B cell (primary cell): ENCODE results near the gene SECTM1. TPM values are rescaled to one million over a fixed set of nuclear protein-coding genes. Genes with fewer than 3 reads are reported as not detected.
A peak's percentile ranks its signal among the peaks of the same experiment; 100 is the strongest.

Experiments used
- ATAC-seq: fragments of 200-7000 bp; cut with Tn5 transposase; one replicate; pipeline ENCODE4 v1.10.0; 2021; ENCODE audit warnings: low read depth, mild to moderate bottlenecking, moderate number of reproducible peaks, moderate library complexity
- CTCF ChIA-PET: fragments of 350-600 bp; sonication (Branson Sonifier 250); formaldehyde crosslinking; loops from one replicate; lab custom pipeline; 2021; ENCODE audit warnings: antibody characterized with exemption, inconsistent platforms; lab: Charles Lee
- POLR2A ChIA-PET: fragments of 350-600 bp; sonication (Branson Sonifier 250); formaldehyde crosslinking; loops from one replicate; lab custom pipeline; 2021; ENCODE audit warnings: antibody characterized with exemption; lab: Charles Lee
- DNase-seq: peaks from one replicate; pipeline ENCODE4 v3.0.0; 2013
- H2AFZ ChIP-seq: 2 replicates; pipeline ENCODE4 v1.6.1; 2012; ENCODE audit warnings: mild to moderate bottlenecking, low read depth, low read length; ENCODE audit not compliant: insufficient read depth, poor library complexity, severe bottlenecking
- H3K27ac ChIP-seq, 2 donors: 1 replicate in 1 of 2; 2 replicates in 1 of 2; pipeline ENCODE4 v1.5.1; 2012 to 2013; ENCODE audit warnings: low read length in 2 of 2, mild to moderate bottlenecking in 2 of 2, moderate library complexity in 1 of 2
- H3K27me3 ChIP-seq, 4 experiments: fragments of 200-600 bp in 1 of 4; sonication (generic) in 1 of 4; replicated peaks in 1 of 4; 1 replicate in 2 of 4; 2 replicates in 2 of 4; pipeline versions ENCODE4 v1.6.1 to v1.7.0; 2013 to 2016; ENCODE audit warnings: low read length in 3 of 4, mild to moderate bottlenecking in 2 of 4, mixed read lengths in 1 of 4, moderate library complexity in 1 of 4; ENCODE audit not compliant: insufficient read depth in 4 of 4, control insufficient read depth in 3 of 4; ENCODE audit errors: control extremely low read depth in 1 of 4
- H3K36me3 ChIP-seq, 2 experiments: replicated peaks in 1 of 2; 1 replicate in 1 of 2; 2 replicates in 1 of 2; pipeline versions ENCODE4 v1.6.1 to v1.7.1; 2013; ENCODE audit warnings: low read length in 1 of 2; ENCODE audit not compliant: insufficient read depth in 2 of 2, control insufficient read depth in 1 of 2; ENCODE audit errors: control extremely low read depth in 1 of 2, extremely low read depth in 1 of 2
- H3K4me1 ChIP-seq, 2 donors: fragments of 200-600 bp in 1 of 2; sonication (generic) in 1 of 2; 1 replicate in 1 of 2; 2 replicates in 1 of 2; pipeline versions ENCODE4 v1.5.1 to v1.6.1; 2013 to 2017; ENCODE audit warnings: low read length in 2 of 2; ENCODE audit not compliant: control insufficient read depth in 2 of 2, insufficient read depth in 2 of 2
- H3K4me2 ChIP-seq: replicated peaks from 2 replicates; pipeline ENCODE3; 2012; ENCODE audit warnings: mild to moderate bottlenecking, low read depth, low read length; ENCODE audit not compliant: poor library complexity, severe bottlenecking
- H3K4me3 ChIP-seq, 5 experiments: fragments of 200-600 bp in 1 of 5; sonication (generic) in 1 of 5; 1 replicate in 3 of 5; 2 replicates in 2 of 5; pipeline versions ENCODE4 v1.5.1 to v1.7.0; 2011 to 2016; ENCODE audit warnings: low read length in 4 of 5, mild to moderate bottlenecking in 4 of 5, low read depth in 2 of 5, control low read depth in 1 of 5, moderate library complexity in 1 of 5; ENCODE audit not compliant: insufficient read depth in 1 of 5; ENCODE audit errors: control extremely low read depth in 1 of 5, extremely low read depth in 1 of 5
- H3K79me2 ChIP-seq: fragments of 200-600 bp; sonication (generic); one replicate; pipeline ENCODE4 v1.6.0; 2016; ENCODE audit warnings: low read length; ENCODE audit not compliant: control insufficient read depth, insufficient read depth
- H3K9ac ChIP-seq: fragments of 200-600 bp; sonication (generic); 2 replicates; pipeline ENCODE4 v1.6.1; 2017; ENCODE audit warnings: mild to moderate bottlenecking, low read length, moderate library complexity
- H3K9me3 ChIP-seq, 3 donors: one replicate each; pipeline versions ENCODE4 v1.6.1 to v1.7.1; 2013; ENCODE audit warnings: low read length in 2 of 3; ENCODE audit not compliant: control insufficient read depth in 2 of 3, insufficient read depth in 1 of 3; ENCODE audit errors: control extremely low read depth in 1 of 3
- H4K20me1 ChIP-seq: 2 replicates; pipeline ENCODE4 v1.6.0; 2012; ENCODE audit warnings: mild to moderate bottlenecking, low read length; ENCODE audit not compliant: insufficient read depth, control insufficient read depth, poor library complexity, severe bottlenecking
- H3K27ac Mint-ChIP-seq: one replicate; pipeline ENCODE4 v1.8.0; 2021; ENCODE audit warnings: mixed read lengths
- H3K27me3 Mint-ChIP-seq: one replicate; pipeline ENCODE4 v1.8.0; 2021; ENCODE audit warnings: mixed read lengths
- H3K4me1 Mint-ChIP-seq: one replicate; pipeline ENCODE4 v1.8.0; 2021; ENCODE audit warnings: mixed read lengths
- H3K4me3 Mint-ChIP-seq: one replicate; pipeline ENCODE4 v1.8.0; 2021; ENCODE audit warnings: mixed read lengths
- H3K9me3 Mint-ChIP-seq: one replicate; pipeline ENCODE4 v1.8.0; 2022; ENCODE audit warnings: mixed read lengths; ENCODE audit not compliant: insufficient read depth
- EZH2 ChIP-seq: IDR thresholded peaks from 2 replicates; pipeline ENCODE4 v1.6.1; 2012; ENCODE audit warnings: borderline replicate concordance, low read depth, mild to moderate bottlenecking, moderate library complexity, low read length; ENCODE audit not compliant: insufficient read depth, poor library complexity, severe bottlenecking
- WGBS: methylation state at CpG from one replicate; pipeline ENCODE4 v1.1.5; 2013; ENCODE audit warnings: missing lambda C conversion rate; ENCODE audit not compliant: insufficient coverage; 5-methylcytosine and 5-hydroxymethylcytosine counted together
- intact Hi-C: fragments of 100-400 bp; cut with micrococcal nuclease; formaldehyde crosslinking; loops from one replicate; pipeline ENCODE4 v1.10.0; 2022
- polyA plus RNA-seq: library from polyadenylated mRNA; depleted of rRNA; stranded (reverse); fragments of >200 nt; gene quantifications from 2 replicates; pipeline ENCODE4 v1.2.3, GENCODE V29; 2012
- total RNA-seq, 2 donors: library from RNA; stranded (reverse); fragments of 120-200 nt in 1 of 2; gene quantifications; 1 replicate in 1 of 2; 2 replicates in 1 of 2; pipeline versions ENCODE4 v1.2.3 to v1.2.4, GENCODE V29; 2013 to 2022
- TF ChIP-seq, protein P1 (sequence below): fragments of 200-600 bp; IDR thresholded peaks from one replicate; pipeline ENCODE4 v1.8.0; 2022; ENCODE audit warnings: antibody characterized with exemption, mild to moderate bottlenecking

Gene SECTM1
- total and polyA plus RNA-seq, 2 donors (not counting 1 experiment from before 2014, with no cell fraction given), result 0.17 to 1.2 TPM

DNA sequence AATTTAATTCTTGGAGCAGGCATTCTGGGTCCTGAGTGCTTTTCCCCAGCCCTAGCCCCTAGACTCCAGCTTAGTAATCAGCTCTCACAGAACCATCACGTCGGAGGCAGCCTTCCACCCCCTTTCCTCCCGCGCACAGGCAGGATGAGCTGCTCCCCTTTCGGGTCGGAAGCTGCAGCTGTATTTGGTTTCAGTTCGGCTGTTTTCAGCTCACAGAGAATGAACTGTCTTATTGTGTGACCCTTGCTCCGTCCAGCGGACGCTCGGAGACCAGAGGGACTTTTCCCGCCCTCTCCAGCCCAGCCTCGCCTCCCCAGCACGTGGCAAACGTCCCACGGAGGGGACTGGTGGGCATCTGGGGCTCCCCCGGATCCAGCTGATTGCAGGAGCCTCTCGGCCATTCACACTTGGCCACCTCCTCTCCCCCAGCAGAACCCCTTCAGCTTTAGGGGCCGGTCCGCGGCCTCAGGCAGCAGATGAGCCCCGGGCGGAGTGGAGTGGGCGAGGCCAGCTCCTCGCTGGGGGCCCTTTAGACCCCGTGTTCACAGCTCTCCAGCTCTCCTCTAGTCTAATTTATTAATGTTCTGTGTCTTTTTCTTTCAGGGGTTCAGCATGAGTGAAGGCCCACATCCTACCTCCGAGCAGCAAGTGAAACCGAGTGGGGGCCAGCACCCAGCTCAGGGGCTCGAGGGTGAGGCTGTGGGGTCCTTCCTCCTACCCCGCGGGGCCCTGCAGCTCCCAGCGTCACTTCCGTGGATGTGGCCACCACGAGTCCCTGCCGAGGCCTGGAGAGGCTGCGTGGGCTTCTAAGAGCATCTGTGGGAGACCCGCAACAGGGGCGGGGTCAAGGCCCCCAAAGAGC lies 37.1 kb upstream of the SECTM1 start:
- 14% methylated on average over 33 of the region's 38 CpGs for WGBS
- Histone ChIP-seq H3K27me3 (peaks cover 0 to 35% (median 14%) of the 10 kb centered on the region in 4 experiments), H3K4me3 (peak overlapping the region in 4 of 5 experiments; percentile 38 to 72 (median 41)), H3K9me3 (peaks cover 0 to 11% (median 0%) of the 10 kb centered on the region in 3 donors), H3K79me2 (no peaks in the 10 kb centered on the region), H4K20me1 (no peaks in the 10 kb centered on the region), H3K4me1 (peaks cover 23 to 27% of the 10 kb centered on the region in 2 donors), H3K4me2 (peak overlapping the region; percentile 89), H3K36me3 (no peaks in the 10 kb centered on the region), H3K27ac (no peak overlapping the region), H3K9ac (peak overlapping the region; percentile 70), H2AFZ (peak overlapping the region; percentile 68)
- H3K27ac Mint-ChIP-seq, result no peak overlapping the region
- ATAC-seq, result peak; percentile 47
- ChIA-PET POLR2A (no interaction called here), CTCF (interaction anchor here (0.8 to 2.4 kb wide), 7 partner anchors 13 to 183 kb away, joined by 3 to 6 read pairs (median 3); no protein-coding TSS in a partner anchor)
- DNase-seq, result peak; percentile 47
- H3K27me3 Mint-ChIP-seq, result peaks cover 37% of the 10 kb centered on the region
- peaks cover 24% of the 10 kb centered on the region for H3K4me1 Mint-ChIP-seq
- TF ChIP-seq EZH2, result no peak
- TF ChIP-seq, protein P1, sequence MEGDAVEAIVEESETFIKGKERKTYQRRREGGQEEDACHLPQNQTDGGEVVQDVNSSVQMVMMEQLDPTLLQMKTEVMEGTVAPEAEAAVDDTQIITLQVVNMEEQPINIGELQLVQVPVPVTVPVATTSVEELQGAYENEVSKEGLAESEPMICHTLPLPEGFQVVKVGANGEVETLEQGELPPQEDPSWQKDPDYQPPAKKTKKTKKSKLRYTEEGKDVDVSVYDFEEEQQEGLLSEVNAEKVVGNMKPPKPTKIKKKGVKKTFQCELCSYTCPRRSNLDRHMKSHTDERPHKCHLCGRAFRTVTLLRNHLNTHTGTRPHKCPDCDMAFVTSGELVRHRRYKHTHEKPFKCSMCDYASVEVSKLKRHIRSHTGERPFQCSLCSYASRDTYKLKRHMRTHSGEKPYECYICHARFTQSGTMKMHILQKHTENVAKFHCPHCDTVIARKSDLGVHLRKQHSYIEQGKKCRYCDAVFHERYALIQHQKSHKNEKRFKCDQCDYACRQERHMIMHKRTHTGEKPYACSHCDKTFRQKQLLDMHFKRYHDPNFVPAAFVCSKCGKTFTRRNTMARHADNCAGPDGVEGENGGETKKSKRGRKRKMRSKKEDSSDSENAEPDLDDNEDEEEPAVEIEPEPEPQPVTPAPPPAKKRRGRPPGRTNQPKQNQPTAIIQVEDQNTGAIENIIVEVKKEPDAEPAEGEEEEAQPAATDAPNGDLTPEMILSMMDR, result no peak
- intact Hi-C loops, result no loop called here
- H3K4me3 Mint-ChIP-seq, result peak overlapping the region; percentile 82
- no peaks in the 10 kb centered on the region for H3K9me3 Mint-ChIP-seq

- peaks cover 23 to 27% of the 10 kb centered on the region in 2 donors for H3K4me1 ChIP-seq
- TF ChIP-seq, protein P1, result no peak
- no peak for TF ChIP-seq EZH2
- no peak for ATAC-seq
- H2AFZ ChIP-seq, result no peak overlapping the region
- H3K9ac ChIP-seq, result no peak overlapping the region
- DNase-seq, result no peak
- Mint-ChIP-seq H3K4me3 (no peak overlapping the region), H3K4me1 (peaks cover 24% of the 10 kb centered on the region), H3K27me3 (peaks cover 37% of the 10 kb centered on the region), H3K9me3 (no peaks in the 10 kb centered on the region), H3K27ac (no peak overlapping the region)
- H3K9me3 ChIP-seq, result peaks cover 0 to 7% (median 0%) of the 10 kb centered on the region in 3 donors
- H3K4me2 ChIP-seq, result no peak overlapping the region
- no peaks in the 10 kb centered on the region for H4K20me1 ChIP-seq
- no peaks in the 10 kb centered on the region for H3K36me3 ChIP-seq
- no peak overlapping the region for H3K4me3 ChIP-seq
- intact Hi-C loops, result no loop called here
- ChIA-PET POLR2A (no interaction called here), CTCF (interaction anchor here (0.5 to 2.4 kb wide), 4 partner anchors 9 to 1383 kb away, joined by 4 to 6 read pairs (median 6); no protein-coding TSS in a partner anchor)
- no peaks in the 10 kb centered on the region for H3K79me2 ChIP-seq
- no peak overlapping the region for H3K27ac ChIP-seq
- WGBS, result 93% methylated on average over 2 of the region's 7 CpGs
- H3K27me3 ChIP-seq, result peaks cover 0 to 27% (median 12%) of the 10 kb centered on the region in 4 experiments
These were observed 35.6 kb upstream of the SECTM1 start for GRCh38 chr17:82369211-82369610.
